ENCODE results near the gene RGS6. TPM values are rescaled to one million over a fixed set of nuclear protein-coding genes. Genes with fewer than 3 reads are reported as not detected.

The RGS6 gene
- total RNA-seq, 3 donors from 2014 or later: 3.4 to 9.2 (median 4.5) TPM

GRCh38 chr14:72053651-72054050, 121.4 kb downstream of the RGS6 start:
- no peak for TF ChIP-seq POLR2A (IDR thresholded peaks at IDR 0.05)
- TF ChIP-seq POLR2AphosphoS5 (IDR thresholded peaks at IDR 0.05): no peak
- no peak for TF ChIP-seq CTCF (IDR thresholded peaks at IDR 0.05)
- Histone ChIP-seq H3K36me3 (no peaks in the 10 kb centered on the region), H3K27me3 (no peaks in the 10 kb centered on the region), H3K9me3 (no peaks in the 10 kb centered on the region), H3K4me1 (no peaks in the 10 kb centered on the region), H3K27ac (no peak overlapping the region), H3K4me3 (no peak overlapping the region)
- no peak for DNase-seq (ENCODE audit: low spot score in 2 of 2)
- intact Hi-C loops (cut with DNase I; ENCODE audit: low total_unique reads): no loop called here

DNA sequence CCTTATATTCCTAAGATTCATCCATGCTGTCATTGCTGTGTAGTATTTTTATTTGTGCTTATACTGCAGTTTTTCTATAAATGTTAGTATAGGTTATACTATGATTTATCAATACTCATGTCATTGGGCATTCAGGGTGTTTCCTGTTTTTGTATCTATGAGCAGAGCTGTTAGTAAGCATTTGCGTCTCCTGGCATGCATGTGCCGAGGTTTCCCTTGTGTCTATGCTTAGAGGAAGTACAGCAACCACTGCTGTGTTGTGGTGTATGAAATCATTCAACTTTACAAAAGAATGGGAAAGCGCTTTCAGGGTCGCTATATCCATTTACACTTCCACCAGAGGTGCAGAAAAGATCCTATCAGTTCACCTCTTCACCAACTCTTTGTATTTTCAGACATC, 122.7 kb downstream of the RGS6 start:
- H3K4me1 ChIP-seq: no peaks in the 10 kb centered on the region
- TF ChIP-seq POLR2A (IDR thresholded peaks at IDR 0.05) (no peak), CTCF (IDR thresholded peaks at IDR 0.05) (no peak), POLR2AphosphoS5 (IDR thresholded peaks at IDR 0.05) (no peak)
- no peaks in the 10 kb centered on the region for H3K9me3 ChIP-seq
- intact Hi-C loops (cut with DNase I; ENCODE audit: low total_unique reads): loop anchor here (5.0 kb wide), 1 partner anchor 93 kb away; no protein-coding TSS in a partner anchor
- H3K27ac ChIP-seq: no peak overlapping the region
- H3K27me3 ChIP-seq: no peaks in the 10 kb centered on the region
- H3K36me3 ChIP-seq: no peaks in the 10 kb centered on the region
- no peak for DNase-seq (ENCODE audit: low spot score in 2 of 2)
- H3K4me3 ChIP-seq: no peak overlapping the region

GRCh38 chr14:72057701-72058285, 125.6 kb downstream of the RGS6 start:
- no peaks in the 10 kb centered on the region for H3K9me3 ChIP-seq
- no peaks in the 10 kb centered on the region for H3K36me3 ChIP-seq
- intact Hi-C loops (cut with DNase I; ENCODE audit: low total_unique reads): loop anchor here (5.0 kb wide), 1 partner anchor 95 kb away; no protein-coding TSS in a partner anchor
- no peak for DNase-seq (ENCODE audit: low spot score in 2 of 2)
- no peak overlapping the region for H3K4me3 ChIP-seq
- H3K4me1 ChIP-seq: no peaks in the 10 kb centered on the region
- H3K27me3 ChIP-seq: no peaks in the 10 kb centered on the region
- TF ChIP-seq CTCF (IDR thresholded peaks at IDR 0.05): no peak
- no peak for TF ChIP-seq POLR2A (IDR thresholded peaks at IDR 0.05)
- TF ChIP-seq POLR2AphosphoS5 (IDR thresholded peaks at IDR 0.05): no peak
- H3K27ac ChIP-seq: no peak overlapping the region

- H3K36me3 ChIP-seq: no peaks in the 10 kb centered on the region
- intact Hi-C loops (cut with DNase I; ENCODE audit: low total_unique reads): no loop called here
- H3K4me3 ChIP-seq: no peak overlapping the region
- no peaks in the 10 kb centered on the region for H3K4me1 ChIP-seq
- no peaks in the 10 kb centered on the region for H3K27me3 ChIP-seq
- H3K27ac ChIP-seq: no peak overlapping the region
- H3K9me3 ChIP-seq: no peaks in the 10 kb centered on the region
- TF ChIP-seq POLR2AphosphoS5 (IDR thresholded peaks at IDR 0.05) (no peak), CTCF (IDR thresholded peaks at IDR 0.05) (no peak), POLR2A (IDR thresholded peaks at IDR 0.05) (no peak)
- no peak for DNase-seq (ENCODE audit: low spot score in 2 of 2)
These were observed 128.2 kb downstream of the RGS6 start for GRCh38 chr14:72060460-72060859.

- Histone ChIP-seq H3K4me1 (no peaks in the 10 kb centered on the region), H3K27ac (no peak overlapping the region), H3K9me3 (no peaks in the 10 kb centered on the region), H3K36me3 (no peaks in the 10 kb centered on the region), H3K27me3 (no peaks in the 10 kb centered on the region), H3K4me3 (no peak overlapping the region)
- TF ChIP-seq POLR2A (IDR thresholded peaks at IDR 0.05): no peak
- TF ChIP-seq CTCF (IDR thresholded peaks at IDR 0.05): no peak
- TF ChIP-seq POLR2AphosphoS5 (IDR thresholded peaks at IDR 0.05): no peak
- intact Hi-C loops (cut with DNase I; ENCODE audit: low total_unique reads): no loop called here
- DNase-seq (ENCODE audit: low spot score in 2 of 2): no peak
These were observed 128.7 kb downstream of the RGS6 start for GRCh38 chr14:72060917-72061316.

Measured in breast epithelium (tissue), 4 donors.